NCI-H1092 (cell line): ENCODE results near the gene SLC7A8.

ENCODE experiments used
- DNase-seq: peaks from one replicate; lab custom pipeline; 2025; lab: John Stamatoyannopoulos, UW

SLC7A8 gene

GRCh38 chr14:23093991-23094665, 89.3 kb downstream of the SLC7A8 start:
- DNase-seq, result no peak

GRCh38 chr14:23093526-23093925, 89.9 kb downstream of the SLC7A8 start:
- no peak for DNase-seq

- no peak for DNase-seq
These were observed 90.4 kb downstream of the SLC7A8 start for GRCh38 chr14:23093104-23093503.

- DNase-seq, result no peak
These were observed 91.9 kb downstream of the SLC7A8 start for GRCh38 chr14:23091294-23092225.

GRCh38 chr14:23090254-23090636, 93.2 kb downstream of the SLC7A8 start:
- no peak for DNase-seq

GRCh38 chr14:23089498-23090253, 93.8 kb downstream of the SLC7A8 start:
- no peak for DNase-seq

GRCh38 chr14:23086565-23086964, 96.9 kb downstream of the SLC7A8 start:
- DNase-seq, result no peak

GRCh38 chr14:23085458-23085857, 98.0 kb downstream of the SLC7A8 start:
- DNase-seq, result no peak

GRCh38 chr14:23080474-23080873, 103.0 kb downstream of the SLC7A8 start:
- DNase-seq, result no peak

GRCh38 chr14:23079716-23080115, 103.7 kb downstream of the SLC7A8 start:
- DNase-seq, result no peak

GRCh38 chr14:23078692-23079116, 104.8 kb downstream of the SLC7A8 start:
- DNase-seq, result no peak

- DNase-seq, result no peak
These were observed 105.5 kb downstream of the SLC7A8 start for GRCh38 chr14:23077962-23078361.

- no peak for DNase-seq
These were observed 106.6 kb downstream of the SLC7A8 start for GRCh38 chr14:23076785-23077408.
